Measurements from ENCODE around the gene NSUN4.

NSUN4 gene

GRCh38 chr1:46340404-46341221 lies at the start of gene NSUN4:
TSS of gene NSUN4 (plus strand) at chr1:46340807. CDS start at chr1:46340827, 20 bp downstream.
- peak; percentile 92 for DNase-seq (ENCODE audit: low read depth, low spot score)
- Histone ChIP-seq H3K9me3 (ENCODE audit: insufficient read depth, low read length) (no peaks in the 10 kb centered on the region), H3K9ac (ENCODE audit: insufficient read length, low read depth) (peak within 1 kb of the TSS; percentile 100), H3K4me3 (ENCODE audit: insufficient read length, low read depth) (peak within 1 kb of the TSS; percentile 93), H3K27me3 (ENCODE audit: insufficient read depth, insufficient read length) (no peaks in the 10 kb centered on the region), H3K36me3 (ENCODE audit: insufficient read depth, insufficient read length, low read length) (peaks cover 44% of the 10 kb centered on the region), H3K4me1 (ENCODE audit: insufficient read depth, insufficient read length) (peaks cover 18% of the 10 kb centered on the region)
- TF ChIP-seq ZNF274 (IDR thresholded peaks at IDR 0.05; ENCODE audit: low read depth, low read length): no peak
- peak; percentile 80 for TF ChIP-seq YY1 (IDR thresholded peaks at IDR 0.05; ENCODE audit: insufficient read depth, insufficient read length)
- no peak for TF ChIP-seq SUZ12 (IDR thresholded peaks at IDR 0.05; ENCODE audit: extremely low read depth, insufficient read depth, insufficient read length)

DNA sequence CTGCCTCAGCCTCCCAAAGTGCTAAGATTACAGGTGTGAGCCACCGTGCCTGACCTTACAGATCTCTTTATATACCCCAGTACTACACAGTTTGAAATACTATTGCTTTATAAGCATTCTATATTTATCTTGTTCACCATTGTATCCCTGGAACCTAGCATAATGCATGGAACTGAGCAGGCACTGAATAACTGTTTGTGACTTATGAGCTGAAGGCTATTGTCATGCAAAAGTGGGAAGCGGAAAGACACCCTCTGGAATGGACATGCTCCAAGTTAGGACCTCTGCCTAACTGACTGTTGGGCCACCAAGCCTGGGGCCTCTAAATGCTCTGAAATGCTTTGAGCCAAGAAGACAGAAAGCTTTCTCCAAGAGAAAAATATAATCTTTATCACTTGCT lies 45.3 kb upstream of the NSUN4 start:
- H3K4me1 ChIP-seq (ENCODE audit: insufficient read depth, insufficient read length): peaks cover 5% of the 10 kb centered on the region
- TF ChIP-seq ZNF274 (IDR thresholded peaks at IDR 0.05; ENCODE audit: low read depth, low read length): no peak
- no peak for TF ChIP-seq YY1 (IDR thresholded peaks at IDR 0.05; ENCODE audit: insufficient read depth, insufficient read length)
- TF ChIP-seq SUZ12 (IDR thresholded peaks at IDR 0.05; ENCODE audit: extremely low read depth, insufficient read depth, insufficient read length): no peak
- H3K4me3 ChIP-seq (ENCODE audit: insufficient read length, low read depth): no peak overlapping the region
- no peak for DNase-seq (ENCODE audit: low read depth, low spot score)
- no peak overlapping the region for H3K9ac ChIP-seq (ENCODE audit: insufficient read length, low read depth)
- H3K9me3 ChIP-seq (ENCODE audit: insufficient read depth, low read length): no peaks in the 10 kb centered on the region
- no peaks in the 10 kb centered on the region for H3K27me3 ChIP-seq (ENCODE audit: insufficient read depth, insufficient read length)
- H3K36me3 ChIP-seq (ENCODE audit: insufficient read depth, insufficient read length, low read length): peaks cover 71% of the 10 kb centered on the region

DNA sequence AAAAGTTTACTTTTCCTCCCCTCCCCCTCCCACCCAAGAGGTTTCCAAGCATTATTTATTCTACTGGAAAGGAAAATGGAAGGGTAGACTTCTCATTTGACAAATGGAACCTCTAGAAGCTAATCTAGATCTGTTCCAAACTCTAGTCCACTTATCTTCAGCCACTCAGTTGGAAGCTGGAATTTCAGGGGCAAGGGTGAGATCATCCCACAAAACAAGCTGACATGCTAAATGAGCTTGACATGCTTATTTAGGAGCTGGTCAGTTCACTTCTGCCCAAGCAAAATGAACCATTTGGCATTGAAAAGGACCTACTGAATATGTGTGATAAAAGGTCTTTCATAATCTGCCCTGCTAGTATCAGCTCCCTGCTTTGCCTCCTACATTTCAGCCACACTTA lies 42.2 kb upstream of the NSUN4 start:
- H3K4me3 ChIP-seq (ENCODE audit: insufficient read length, low read depth): no peak overlapping the region
- H3K9me3 ChIP-seq (ENCODE audit: insufficient read depth, low read length): no peaks in the 10 kb centered on the region
- TF ChIP-seq ZNF274 (IDR thresholded peaks at IDR 0.05; ENCODE audit: low read depth, low read length) (no peak), SUZ12 (IDR thresholded peaks at IDR 0.05; ENCODE audit: extremely low read depth, insufficient read depth, insufficient read length) (no peak), YY1 (IDR thresholded peaks at IDR 0.05; ENCODE audit: insufficient read depth, insufficient read length) (no peak)
- no peak for DNase-seq (ENCODE audit: low read depth, low spot score)
- peaks cover 54% of the 10 kb centered on the region for H3K36me3 ChIP-seq (ENCODE audit: insufficient read depth, insufficient read length, low read length)
- no peaks in the 10 kb centered on the region for H3K27me3 ChIP-seq (ENCODE audit: insufficient read depth, insufficient read length)
- H3K9ac ChIP-seq (ENCODE audit: insufficient read length, low read depth): no peak overlapping the region
- peaks cover 13% of the 10 kb centered on the region for H3K4me1 ChIP-seq (ENCODE audit: insufficient read depth, insufficient read length)

DNA sequence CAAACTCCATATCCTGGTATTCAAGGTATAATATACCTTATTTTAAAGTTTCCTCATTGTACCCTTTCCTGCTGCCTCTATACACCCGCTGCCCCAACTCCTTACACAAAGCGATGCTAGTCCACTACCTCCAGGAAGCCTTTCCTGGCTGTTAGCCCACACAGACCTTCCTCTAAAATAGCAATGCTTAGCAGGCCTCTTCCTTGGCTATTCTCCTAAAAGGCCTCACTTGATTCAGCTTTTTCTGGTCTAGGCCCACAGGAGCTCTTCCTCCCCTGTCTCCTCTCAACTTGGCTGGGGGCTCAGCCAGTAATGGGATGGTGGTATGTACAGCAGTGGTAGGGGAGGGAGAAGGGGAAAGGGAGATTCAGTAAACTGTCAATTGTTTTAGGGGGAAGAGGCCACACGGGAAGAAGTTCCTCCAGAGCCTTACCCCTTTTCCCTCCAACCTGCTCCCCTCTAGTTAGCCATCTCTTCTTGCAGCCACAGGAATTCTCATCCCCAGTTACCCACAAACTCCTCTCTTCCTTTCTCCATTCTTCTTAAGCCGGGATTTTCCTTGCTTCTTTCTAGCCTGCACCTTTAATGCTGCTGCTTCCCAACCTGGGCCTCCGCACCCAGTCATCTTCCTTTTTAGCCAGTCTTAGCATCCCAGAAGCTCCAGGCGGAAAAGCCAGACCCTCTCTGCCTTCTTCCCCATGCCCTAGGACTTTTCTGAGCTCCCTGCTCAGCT lies 39.8 kb upstream of the NSUN4 start:
- H3K4me1 ChIP-seq (ENCODE audit: insufficient read depth, insufficient read length): peaks cover 13% of the 10 kb centered on the region
- H3K4me3 ChIP-seq (ENCODE audit: insufficient read length, low read depth): peak overlapping the region; percentile 98
- H3K36me3 ChIP-seq (ENCODE audit: insufficient read depth, insufficient read length, low read length): peaks cover 41% of the 10 kb centered on the region
- DNase-seq (ENCODE audit: low read depth, low spot score): no peak
- TF ChIP-seq SUZ12 (IDR thresholded peaks at IDR 0.05; ENCODE audit: extremely low read depth, insufficient read depth, insufficient read length) (no peak), ZNF274 (IDR thresholded peaks at IDR 0.05; ENCODE audit: low read depth, low read length) (no peak), YY1 (IDR thresholded peaks at IDR 0.05; ENCODE audit: insufficient read depth, insufficient read length) (no peak)
- H3K27me3 ChIP-seq (ENCODE audit: insufficient read depth, insufficient read length): no peaks in the 10 kb centered on the region
- no peaks in the 10 kb centered on the region for H3K9me3 ChIP-seq (ENCODE audit: insufficient read depth, low read length)
- H3K9ac ChIP-seq (ENCODE audit: insufficient read length, low read depth): peak overlapping the region; percentile 97

- Histone ChIP-seq H3K9me3 (ENCODE audit: insufficient read depth, low read length) (no peaks in the 10 kb centered on the region), H3K4me1 (ENCODE audit: insufficient read depth, insufficient read length) (peaks cover 13% of the 10 kb centered on the region), H3K36me3 (ENCODE audit: insufficient read depth, insufficient read length, low read length) (peaks cover 42% of the 10 kb centered on the region), H3K27me3 (ENCODE audit: insufficient read depth, insufficient read length) (no peaks in the 10 kb centered on the region), H3K9ac (ENCODE audit: insufficient read length, low read depth) (peak overlapping the region; percentile 97), H3K4me3 (ENCODE audit: insufficient read length, low read depth) (peak overlapping the region; percentile 98)
- TF ChIP-seq SUZ12 (IDR thresholded peaks at IDR 0.05; ENCODE audit: extremely low read depth, insufficient read depth, insufficient read length): no peak
- TF ChIP-seq ZNF274 (IDR thresholded peaks at IDR 0.05; ENCODE audit: low read depth, low read length): no peak
- no peak for TF ChIP-seq YY1 (IDR thresholded peaks at IDR 0.05; ENCODE audit: insufficient read depth, insufficient read length)
- DNase-seq (ENCODE audit: low read depth, low spot score): no peak
Measured at GRCh38 chr1:46301406-46301807, 39.2 kb upstream of the NSUN4 start.

GRCh38 chr1:46301808-46302640 lies 38.6 kb upstream of the NSUN4 start:
- peak; percentile 63 for DNase-seq (ENCODE audit: low read depth, low spot score)
- TF ChIP-seq SUZ12 (IDR thresholded peaks at IDR 0.05; ENCODE audit: extremely low read depth, insufficient read depth, insufficient read length) (no peak), YY1 (IDR thresholded peaks at IDR 0.05; ENCODE audit: insufficient read depth, insufficient read length) (no peak), ZNF274 (IDR thresholded peaks at IDR 0.05; ENCODE audit: low read depth, low read length) (no peak)
- H3K4me1 ChIP-seq (ENCODE audit: insufficient read depth, insufficient read length): peaks cover 13% of the 10 kb centered on the region
- peak overlapping the region; percentile 98 for H3K4me3 ChIP-seq (ENCODE audit: insufficient read length, low read depth)
- H3K9ac ChIP-seq (ENCODE audit: insufficient read length, low read depth): peak overlapping the region; percentile 97
- H3K27me3 ChIP-seq (ENCODE audit: insufficient read depth, insufficient read length): no peaks in the 10 kb centered on the region
- no peaks in the 10 kb centered on the region for H3K9me3 ChIP-seq (ENCODE audit: insufficient read depth, low read length)
- H3K36me3 ChIP-seq (ENCODE audit: insufficient read depth, insufficient read length, low read length): peaks cover 42% of the 10 kb centered on the region
